ES-I3 (cell line): ENCODE data around the gene ITIH2.
"Not testable (repeated sequence)": the region's sequence is repeated elsewhere in the genome, so short reads cannot be mapped to it uniquely, and the experiment has no call there.

ENCODE experiments used
- H3K36me3 ChIP-seq: 2 replicates; pipeline ENCODE4 v1.6.1; 2013; ENCODE audit warnings: mild to moderate bottlenecking, low read length, control low read depth, moderate library complexity; ENCODE audit not compliant: insufficient read depth
- H3K4me1 ChIP-seq: 2 replicates; pipeline ENCODE4 v1.6.1; 2013; ENCODE audit warnings: mild to moderate bottlenecking, control low read depth, low read length; ENCODE audit not compliant: insufficient read depth
- H3K9ac ChIP-seq: 2 replicates; pipeline ENCODE4 v1.6.1; 2013; ENCODE audit warnings: low read depth, mild to moderate bottlenecking, low read length, moderate library complexity
- H3K9me3 ChIP-seq: 2 replicates; pipeline ENCODE4 v1.6.1; 2013; ENCODE audit warnings: mild to moderate bottlenecking, low read length, moderate library complexity; ENCODE audit not compliant: control insufficient read depth, insufficient read depth

ITIH2 gene

DNA sequence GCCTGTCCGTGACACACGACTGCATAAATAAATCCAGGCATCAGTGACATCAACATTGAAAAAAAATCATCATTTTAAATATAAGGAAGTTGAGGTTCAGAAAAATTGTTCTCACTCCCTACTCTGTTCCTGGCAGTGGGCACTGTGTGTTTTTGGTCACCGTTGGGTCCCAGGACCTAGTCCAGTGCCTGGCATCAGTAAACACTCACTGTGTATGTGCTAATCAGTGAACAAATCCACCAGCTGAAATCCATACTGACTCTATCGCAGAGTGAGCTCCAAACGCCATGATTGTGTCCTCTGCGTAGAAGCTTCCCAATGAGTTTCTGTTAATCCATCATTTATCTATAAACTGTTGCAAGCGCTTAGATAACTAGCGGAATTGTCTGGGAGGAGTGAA is 41.2 kb downstream of the ITIH2 start:
- no peak overlapping the region for H3K9ac ChIP-seq
- no peaks in the 10 kb centered on the region for H3K4me1 ChIP-seq
- H3K36me3 ChIP-seq = no peaks in the 10 kb centered on the region
- no peaks in the 10 kb centered on the region for H3K9me3 ChIP-seq

GRCh38 chr10:7748637-7749036 is 45.5 kb downstream of the ITIH2 start:
- not testable (repeated sequence) for H3K9ac ChIP-seq, H3K9me3 ChIP-seq, H3K4me1 ChIP-seq, H3K36me3 ChIP-seq

DNA sequence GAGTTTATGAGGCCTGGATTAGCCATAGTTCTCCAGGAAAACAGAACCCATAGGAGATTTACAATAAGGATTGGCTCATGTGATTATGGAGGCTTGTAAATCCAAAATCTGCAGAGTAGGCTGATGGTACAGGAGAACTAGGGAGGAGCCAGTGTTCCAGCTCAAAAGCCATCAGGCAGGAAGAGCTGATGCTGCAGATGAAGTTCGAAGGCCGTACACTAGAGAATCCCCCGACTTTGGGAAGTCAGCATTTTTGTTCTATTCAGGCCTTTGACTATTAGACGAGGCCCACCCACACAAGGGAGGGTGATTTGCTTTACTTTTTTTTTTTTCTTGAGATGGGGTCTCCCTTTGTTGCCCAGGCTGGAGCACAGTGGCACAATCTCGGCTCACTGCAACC is 47.1 kb downstream of the ITIH2 start:
- Histone ChIP-seq H3K9me3 (no peaks in the 10 kb centered on the region), H3K9ac (no peak overlapping the region), H3K36me3 (peaks cover 10% of the 10 kb centered on the region; the same call in 1 of the 2 replicates), H3K4me1 (no peaks in the 10 kb centered on the region)

- no peaks in the 10 kb centered on the region for H3K4me1 ChIP-seq
- no peak overlapping the region for H3K9ac ChIP-seq
- H3K36me3 ChIP-seq = peaks cover 11% of the 10 kb centered on the region; the same call in 1 of the 2 replicates
- H3K9me3 ChIP-seq = no peaks in the 10 kb centered on the region
These were observed 49.1 kb downstream of the ITIH2 start for GRCh38 chr10:7752251-7752650.

- Histone ChIP-seq H3K36me3 (peaks cover 15% of the 10 kb centered on the region), H3K4me1 (no peaks in the 10 kb centered on the region), H3K9me3 (no peaks in the 10 kb centered on the region), H3K9ac (no peak overlapping the region)
These were observed 52.0 kb downstream of the ITIH2 start for GRCh38 chr10:7755103-7755502.

- H3K4me1 ChIP-seq = no peaks in the 10 kb centered on the region
- no peak overlapping the region for H3K9ac ChIP-seq
- no peaks in the 10 kb centered on the region for H3K9me3 ChIP-seq
- H3K36me3 ChIP-seq = peaks cover 21% of the 10 kb centered on the region
These were observed 53.4 kb downstream of the ITIH2 start for GRCh38 chr10:7756360-7756992.

DNA sequence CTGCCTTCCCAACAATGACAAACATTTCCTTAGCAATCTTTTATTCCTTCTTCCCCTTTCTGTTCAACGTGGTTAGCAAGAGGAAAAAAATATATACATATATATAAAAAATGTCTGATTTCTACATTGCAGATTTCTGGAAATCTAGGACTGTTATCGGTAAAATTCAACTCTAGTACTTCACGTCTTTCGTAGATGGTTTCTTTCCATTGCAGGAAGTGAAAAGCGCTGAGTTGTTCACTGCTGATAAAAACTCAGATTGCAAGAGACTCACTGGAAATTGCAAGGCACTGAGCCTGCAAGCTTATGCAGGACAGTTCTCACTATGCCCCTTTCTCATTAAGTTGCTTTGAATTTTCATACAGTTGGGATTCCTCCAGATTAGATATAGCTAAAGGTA is 60.8 kb downstream of the ITIH2 start:
- Histone ChIP-seq H3K9me3 (no peaks in the 10 kb centered on the region), H3K9ac (no peak overlapping the region), H3K36me3 (peaks cover 24% of the 10 kb centered on the region), H3K4me1 (no peaks in the 10 kb centered on the region)

DNA sequence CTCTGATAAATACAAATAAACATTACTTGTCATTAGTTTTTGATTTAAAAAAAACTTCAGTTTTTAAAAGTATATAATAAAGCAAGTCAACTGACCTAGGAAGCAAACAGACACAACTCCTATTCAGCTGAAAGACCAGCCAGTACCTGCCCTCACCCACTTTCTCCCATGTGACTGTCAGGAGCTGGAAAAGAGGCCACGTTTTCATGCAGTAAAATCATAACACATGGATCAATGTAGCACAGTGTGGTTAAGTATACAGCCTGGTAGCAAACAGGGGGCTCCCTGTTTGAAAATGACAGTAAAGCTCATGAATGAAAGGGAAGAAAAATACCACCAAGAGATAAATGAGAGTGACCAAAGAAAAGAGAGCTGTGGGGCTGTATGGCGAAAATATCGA is 63.1 kb downstream of the ITIH2 start:
- Histone ChIP-seq H3K9me3 (no peaks in the 10 kb centered on the region), H3K4me1 (no peaks in the 10 kb centered on the region), H3K9ac (no peak overlapping the region), H3K36me3 (peaks cover 29% of the 10 kb centered on the region)

DNA sequence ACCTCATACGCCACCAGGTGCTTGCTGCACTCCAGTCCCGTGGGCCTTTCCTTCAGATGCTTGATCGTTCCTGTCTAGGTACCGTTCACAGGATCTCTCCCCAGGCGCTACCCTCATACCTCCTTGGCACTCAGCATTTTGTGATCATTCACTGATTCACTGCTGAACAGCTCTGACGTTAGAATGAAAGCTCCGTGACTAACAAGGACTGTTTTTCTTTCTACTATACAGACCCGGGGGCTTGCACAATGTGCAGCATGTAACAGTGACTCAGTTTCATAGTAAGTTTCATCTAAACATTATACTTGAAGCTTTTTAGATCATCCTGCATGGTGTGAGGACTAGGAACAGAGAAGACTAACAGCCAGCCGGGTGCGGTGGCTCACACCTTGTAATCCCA is 64.1 kb downstream of the ITIH2 start:
- peaks cover 24% of the 10 kb centered on the region for H3K36me3 ChIP-seq
- H3K4me1 ChIP-seq = no peaks in the 10 kb centered on the region
- H3K9me3 ChIP-seq = no peaks in the 10 kb centered on the region
- H3K9ac ChIP-seq = no peak overlapping the region

- Histone ChIP-seq H3K9ac (no peak overlapping the region), H3K4me1 (no peaks in the 10 kb centered on the region), H3K36me3 (peaks cover 24% of the 10 kb centered on the region), H3K9me3 (no peaks in the 10 kb centered on the region)
These were observed 65.3 kb downstream of the ITIH2 start for GRCh38 chr10:7768417-7768816.

DNA sequence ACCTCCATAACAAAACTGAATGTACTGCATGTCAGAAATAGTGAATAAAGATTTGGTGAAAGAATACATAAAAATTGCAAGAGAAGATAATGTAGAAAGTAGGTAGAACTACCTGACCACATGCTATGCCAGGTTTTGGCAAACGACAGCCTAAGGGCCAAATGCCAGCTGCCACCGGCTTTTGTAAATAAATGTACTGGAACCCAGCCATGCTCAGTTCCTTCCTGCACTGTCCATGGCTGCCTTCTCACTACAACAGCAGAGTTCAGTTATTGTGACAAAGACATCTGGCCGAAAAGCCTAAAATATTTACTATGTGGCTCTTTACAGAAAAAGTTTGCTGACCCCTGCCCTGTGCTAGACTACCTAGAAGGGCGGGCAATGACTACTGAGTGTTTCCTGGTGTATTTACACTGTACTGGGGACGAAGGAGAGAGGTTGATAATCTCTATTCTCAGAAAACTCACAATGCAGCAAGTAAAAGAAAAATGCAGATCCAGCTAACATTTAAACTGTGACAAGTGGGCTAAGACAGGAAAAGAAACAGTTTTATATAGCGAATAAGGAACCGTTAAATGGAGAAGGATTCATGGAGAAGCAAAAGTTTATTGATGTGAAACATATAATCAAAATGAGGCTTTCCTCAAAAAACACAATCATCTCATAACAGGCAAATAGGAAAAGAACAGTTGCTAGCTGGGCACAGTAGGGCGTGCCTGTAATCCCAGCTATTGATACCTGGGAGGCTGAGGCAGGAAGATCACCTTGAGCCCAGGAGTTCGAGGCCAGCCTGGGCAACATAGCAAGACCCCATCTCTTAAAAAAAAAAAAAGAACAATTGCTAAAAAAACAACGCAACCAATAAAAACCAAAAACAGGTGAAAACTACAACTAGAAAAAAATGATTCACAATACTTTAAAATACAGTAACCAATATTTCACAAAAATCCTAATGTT is 71.0 kb downstream of the ITIH2 start:
- Histone ChIP-seq H3K9me3 (no peaks in the 10 kb centered on the region), H3K36me3 (peaks cover 20% of the 10 kb centered on the region)

GRCh38 chr10:7776777-7777176 is 73.7 kb downstream of the ITIH2 start:
- Histone ChIP-seq H3K9ac (no peak overlapping the region), H3K4me1 (no peaks in the 10 kb centered on the region), H3K9me3 (no peaks in the 10 kb centered on the region), H3K36me3 (peaks cover 14% of the 10 kb centered on the region)

More for the DNA sequence above, 71.0 kb downstream of the ITIH2 start:
- no peaks in the 10 kb centered on the region for H3K4me1 ChIP-seq
- no peak overlapping the region for H3K9ac ChIP-seq

DNA sequence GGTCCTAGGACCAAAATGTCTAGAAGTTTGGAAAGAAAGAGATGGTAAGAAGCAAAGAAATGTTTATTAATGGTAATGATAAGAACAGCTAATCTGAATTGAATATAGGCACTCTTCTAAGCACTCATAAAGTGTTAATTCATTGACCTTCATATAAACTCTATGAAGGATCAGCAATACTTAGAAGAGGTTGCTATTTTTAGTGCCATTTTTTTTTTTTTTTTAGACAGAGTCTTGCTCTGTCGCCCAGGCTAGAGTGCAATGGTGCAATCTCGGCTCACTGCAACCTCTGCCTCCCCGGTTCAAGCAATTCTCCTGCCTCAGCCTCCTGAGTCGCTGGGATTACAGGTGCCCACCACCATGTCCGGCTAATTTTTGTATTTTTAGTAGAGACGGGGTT is 79.1 kb downstream of the ITIH2 start:
- peaks cover 10% of the 10 kb centered on the region; the same call in 1 of the 2 replicates for H3K36me3 ChIP-seq
- H3K9me3 ChIP-seq, H3K4me1 ChIP-seq, H3K9ac ChIP-seq: not testable (repeated sequence)

DNA sequence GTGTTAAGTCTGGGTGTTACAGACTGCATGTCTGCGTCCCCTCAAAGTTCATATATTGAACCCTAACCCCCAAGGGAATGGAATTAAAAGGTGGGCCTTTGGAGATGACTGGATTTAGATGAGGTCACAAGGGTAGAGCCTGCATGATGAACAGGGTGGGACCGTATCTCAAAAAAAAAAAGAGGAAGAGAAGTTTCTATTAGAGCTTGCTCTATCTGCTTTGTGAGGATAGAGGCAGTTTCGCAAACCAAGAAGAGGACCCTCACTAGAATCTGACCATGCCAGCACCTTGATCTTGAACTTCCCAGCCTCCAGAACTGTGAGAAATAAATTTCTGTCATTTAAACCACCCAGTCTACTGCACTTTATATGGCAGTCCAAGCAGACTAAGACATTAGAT is 83.3 kb downstream of the ITIH2 start:
- no peaks in the 10 kb centered on the region; the same call in 1 of the 2 replicates for H3K36me3 ChIP-seq
- H3K4me1 ChIP-seq = no peaks in the 10 kb centered on the region
- 0 out of 2 replicates have a peak overlapping the region, but pooled peaks have one; percentile 99 for H3K9ac ChIP-seq
- H3K9me3 ChIP-seq = no peaks in the 10 kb centered on the region
